Liver (tissue), 9 donors: ENCODE measurements around the gene DAPP1. TPM values are rescaled to one million over a fixed set of nuclear protein-coding genes. Genes with fewer than 3 reads are reported as not detected.

Experiments
- DNase-seq: peaks from one replicate; pipeline ENCODE4 v3.0.0-alpha.2; 2017; ENCODE audit warnings: low spot score
- H3K27ac ChIP-seq, 2 donors: one replicate each; pipeline ENCODE4 v1.7.0; 2013; ENCODE audit warnings: inconsistent platforms in 2 of 2, low read length in 2 of 2, control low read depth in 1 of 2, low read depth in 1 of 2, mild to moderate bottlenecking in 1 of 2
- H3K27me3 ChIP-seq, 4 donors: one replicate each; pipeline versions ENCODE4 v1.6.1 to v1.7.0; 2013; ENCODE audit warnings: low read length in 3 of 4, inconsistent platforms in 1 of 4, mild to moderate bottlenecking in 1 of 4, moderate library complexity in 1 of 4; ENCODE audit not compliant: control insufficient read depth in 4 of 4, insufficient read depth in 4 of 4
- H3K36me3 ChIP-seq, 4 donors: one replicate each; pipeline versions ENCODE4 v1.6.1 to v1.7.0; 2013; ENCODE audit warnings: low read length in 3 of 4, mild to moderate bottlenecking in 3 of 4, low read depth in 1 of 4, moderate library complexity in 1 of 4; ENCODE audit not compliant: control insufficient read depth in 4 of 4, insufficient read depth in 3 of 4
- H3K4me1 ChIP-seq, 4 donors: one replicate each; pipeline versions ENCODE4 v1.6.1 to v1.7.0; 2013; ENCODE audit warnings: low read length in 3 of 4, mild to moderate bottlenecking in 3 of 4, moderate library complexity in 1 of 4; ENCODE audit not compliant: control insufficient read depth in 4 of 4, insufficient read depth in 4 of 4
- H3K4me3 ChIP-seq, 3 donors: one replicate each; pipeline versions ENCODE4 v1.6.1 to v1.7.0; 2013; ENCODE audit warnings: low read length in 3 of 3, control low read depth in 1 of 3, low read depth in 1 of 3, mild to moderate bottlenecking in 1 of 3
- H3K9ac ChIP-seq, 2 donors: one replicate each; pipeline ENCODE4 v1.7.0; 2013; ENCODE audit warnings: low read length in 2 of 2, mild to moderate bottlenecking in 2 of 2, moderate library complexity in 2 of 2, control low read depth in 1 of 2, low read depth in 1 of 2
- H3K9me3 ChIP-seq, 4 donors: one replicate each; pipeline versions ENCODE4 v1.6.1 to v1.7.0; 2013; ENCODE audit warnings: low read length in 3 of 4; ENCODE audit not compliant: control insufficient read depth in 4 of 4
- EGR1 ChIP-seq, 2 donors: IDR thresholded peaks; 2 replicates each; pipeline ENCODE4 v1.6.1; 2016 to 2018; ENCODE audit warnings: antibody characterized with exemption in 2 of 2, low read depth in 2 of 2
- FOXA1 ChIP-seq: IDR thresholded peaks from 2 replicates; pipeline ENCODE4 v1.6.1; 2016; ENCODE audit warnings: antibody characterized with exemption
- GABPA ChIP-seq, 2 donors: IDR thresholded peaks in 1 of 2; conservative IDR thresholded peaks in 1 of 2; 2 replicates each; pipeline ENCODE4 v1.6.1; 2016; ENCODE audit warnings: antibody characterized with exemption in 2 of 2, mild to moderate bottlenecking in 1 of 2, moderate library complexity in 1 of 2
- HNF4G ChIP-seq: IDR thresholded peaks from 2 replicates; pipeline ENCODE4 v1.6.1; 2016; ENCODE audit warnings: antibody characterized with exemption
- JUND ChIP-seq, 2 donors: IDR thresholded peaks; 2 replicates each; pipeline ENCODE4 v1.6.1; 2016; ENCODE audit warnings: antibody characterized with exemption in 2 of 2
- RAD21 ChIP-seq, 2 donors: IDR thresholded peaks; 2 replicates each; pipeline ENCODE4 v1.6.1; 2016; ENCODE audit warnings: antibody characterized with exemption in 2 of 2, mild to moderate bottlenecking in 2 of 2
- RXRA ChIP-seq, 2 donors: IDR thresholded peaks; 2 replicates each; pipeline ENCODE4 v1.6.1; 2017 to 2018; ENCODE audit warnings: antibody characterized with exemption in 2 of 2, mild to moderate bottlenecking in 1 of 2
- SP1 ChIP-seq: IDR thresholded peaks from 2 replicates; pipeline ENCODE4 v1.6.1; 2018; ENCODE audit warnings: antibody characterized with exemption, mild to moderate bottlenecking
- TAF1 ChIP-seq: conservative IDR thresholded peaks from 2 replicates; pipeline ENCODE4 v1.6.1; 2016; ENCODE audit warnings: antibody characterized with exemption, mild to moderate bottlenecking
- YY1 ChIP-seq: IDR thresholded peaks from 2 replicates; pipeline ENCODE4 v1.6.1; 2016; ENCODE audit warnings: antibody characterized with exemption, mild to moderate bottlenecking
- WGBS: extraction: QIAGEN DNeasy Blood & Tissue Kit; methylation state at CpG from one replicate; pipeline ENCODE4 v1.1.7; 2013; 5-methylcytosine and 5-hydroxymethylcytosine counted together
- polyA plus RNA-seq, 2 donors: library from polyadenylated mRNA; stranded (reverse) in 1 of 2; unstranded in 1 of 2; fragments of 200-250 nt in 1 of 2; fragments of >200 nt in 1 of 2; fragmentation: Nextera tagmentation in 1 of 2; extraction: Ambion mirVana in 1 of 2; gene quantifications; one replicate each; pipeline versions ENCODE4 v1.2.1 to v1.2.3, GENCODE V29; 2013 to 2015
- total RNA-seq, 2 donors: library from RNA; depleted of rRNA; stranded (reverse); fragments of >200 nt; gene quantifications; one replicate each; pipeline ENCODE4 v1.2.3, GENCODE V29; 2014
- TF ChIP-seq, protein P1 (sequence below): IDR thresholded peaks from 2 replicates; pipeline ENCODE4 v1.6.1; 2016; ENCODE audit warnings: antibody characterized with exemption
- TF ChIP-seq, protein P2 (sequence below): IDR thresholded peaks from 2 replicates; pipeline ENCODE4 v1.6.1; 2016; ENCODE audit warnings: antibody characterized with exemption
- TF ChIP-seq, protein P3 (sequence below): IDR thresholded peaks from 2 replicates; pipeline ENCODE4 v1.6.1; 2016; ENCODE audit warnings: antibody characterized with exemption
- TF ChIP-seq, protein P4 (sequence below): fragments of 150-350 bp; IDR thresholded peaks from 2 replicates; pipeline ENCODE4 v1.5.1; 2017; ENCODE audit warnings: improper control_type of control experiment, low read depth, low read length; ENCODE audit not compliant: missing input control
- TF ChIP-seq, protein P5 (sequence below): IDR thresholded peaks from 2 replicates; pipeline ENCODE4 v1.6.1; 2016; ENCODE audit warnings: antibody characterized with exemption, mild to moderate bottlenecking
- donor health status: healthy.
- donor health status: healthy.
- donor health status: healthy.
- donor health status: healthy.
- donor health status: healthy.

Gene DAPP1
- total and polyA plus RNA-seq, 4 donors, result 0.53 to 4.8 (median 0.91) TPM

DNA sequence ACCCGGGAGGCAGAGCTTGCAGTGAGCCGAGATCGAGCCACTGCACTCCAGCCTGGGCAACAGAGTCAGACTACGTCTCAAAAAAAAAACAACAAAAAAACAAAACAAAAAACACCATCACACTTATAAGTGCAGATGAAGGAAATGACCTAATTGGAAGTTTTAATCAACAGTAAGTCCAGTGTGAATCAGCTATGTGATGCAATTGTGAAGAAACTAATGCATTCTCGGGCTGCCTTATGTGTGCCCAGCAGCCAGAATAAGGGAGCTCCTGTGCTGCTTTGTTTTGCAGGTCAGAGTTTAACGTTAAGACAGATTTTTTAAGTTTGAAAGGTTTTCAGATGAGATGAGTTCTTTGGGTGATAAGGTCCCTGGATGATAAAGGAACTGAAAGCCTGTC is 10.8 kb downstream of the DAPP1 start:
- Histone ChIP-seq H3K27me3 (no peaks in the 10 kb centered on the region), H3K9me3 (no peaks in the 10 kb centered on the region), H3K27ac (no peak overlapping the region), H3K4me3 (no peak overlapping the region), H3K36me3 (no peaks in the 10 kb centered on the region), H3K4me1 (peaks cover 0 to 2% (median under 1%) of the 10 kb centered on the region in 4 donors), H3K9ac (no peak overlapping the region)
- DNase-seq, result no peak
- no peak for TF ChIP-seq HNF4G
- TF ChIP-seq, protein P1, sequence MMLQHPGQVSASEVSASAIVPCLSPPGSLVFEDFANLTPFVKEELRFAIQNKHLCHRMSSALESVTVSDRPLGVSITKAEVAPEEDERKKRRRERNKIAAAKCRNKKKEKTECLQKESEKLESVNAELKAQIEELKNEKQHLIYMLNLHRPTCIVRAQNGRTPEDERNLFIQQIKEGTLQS, result no peak
- no peak for TF ChIP-seq RAD21 (IDR thresholded peaks at IDR 0.05)
- TF ChIP-seq JUND (IDR thresholded peaks at IDR 0.05), result no peak
- TF ChIP-seq, protein P2, sequence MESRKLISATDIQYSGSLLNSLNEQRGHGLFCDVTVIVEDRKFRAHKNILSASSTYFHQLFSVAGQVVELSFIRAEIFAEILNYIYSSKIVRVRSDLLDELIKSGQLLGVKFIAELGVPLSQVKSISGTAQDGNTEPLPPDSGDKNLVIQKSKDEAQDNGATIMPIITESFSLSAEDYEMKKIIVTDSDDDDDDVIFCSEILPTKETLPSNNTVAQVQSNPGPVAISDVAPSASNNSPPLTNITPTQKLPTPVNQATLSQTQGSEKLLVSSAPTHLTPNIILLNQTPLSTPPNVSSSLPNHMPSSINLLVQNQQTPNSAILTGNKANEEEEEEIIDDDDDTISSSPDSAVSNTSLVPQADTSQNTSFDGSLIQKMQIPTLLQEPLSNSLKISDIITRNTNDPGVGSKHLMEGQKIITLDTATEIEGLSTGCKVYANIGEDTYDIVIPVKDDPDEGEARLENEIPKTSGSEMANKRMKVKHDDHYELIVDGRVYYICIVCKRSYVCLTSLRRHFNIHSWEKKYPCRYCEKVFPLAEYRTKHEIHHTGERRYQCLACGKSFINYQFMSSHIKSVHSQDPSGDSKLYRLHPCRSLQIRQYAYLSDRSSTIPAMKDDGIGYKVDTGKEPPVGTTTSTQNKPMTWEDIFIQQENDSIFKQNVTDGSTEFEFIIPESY, result no peak
- no peak for TF ChIP-seq YY1
- no peak for TF ChIP-seq RXRA (IDR thresholded peaks at IDR 0.05)
- TF ChIP-seq, protein P3, sequence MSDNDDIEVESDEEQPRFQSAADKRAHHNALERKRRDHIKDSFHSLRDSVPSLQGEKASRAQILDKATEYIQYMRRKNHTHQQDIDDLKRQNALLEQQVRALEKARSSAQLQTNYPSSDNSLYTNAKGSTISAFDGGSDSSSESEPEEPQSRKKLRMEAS, result no peak
- no peak for TF ChIP-seq EGR1 (IDR thresholded peaks at IDR 0.05; ENCODE audit: low read depth in 2 of 2)
- TF ChIP-seq, protein P4, sequence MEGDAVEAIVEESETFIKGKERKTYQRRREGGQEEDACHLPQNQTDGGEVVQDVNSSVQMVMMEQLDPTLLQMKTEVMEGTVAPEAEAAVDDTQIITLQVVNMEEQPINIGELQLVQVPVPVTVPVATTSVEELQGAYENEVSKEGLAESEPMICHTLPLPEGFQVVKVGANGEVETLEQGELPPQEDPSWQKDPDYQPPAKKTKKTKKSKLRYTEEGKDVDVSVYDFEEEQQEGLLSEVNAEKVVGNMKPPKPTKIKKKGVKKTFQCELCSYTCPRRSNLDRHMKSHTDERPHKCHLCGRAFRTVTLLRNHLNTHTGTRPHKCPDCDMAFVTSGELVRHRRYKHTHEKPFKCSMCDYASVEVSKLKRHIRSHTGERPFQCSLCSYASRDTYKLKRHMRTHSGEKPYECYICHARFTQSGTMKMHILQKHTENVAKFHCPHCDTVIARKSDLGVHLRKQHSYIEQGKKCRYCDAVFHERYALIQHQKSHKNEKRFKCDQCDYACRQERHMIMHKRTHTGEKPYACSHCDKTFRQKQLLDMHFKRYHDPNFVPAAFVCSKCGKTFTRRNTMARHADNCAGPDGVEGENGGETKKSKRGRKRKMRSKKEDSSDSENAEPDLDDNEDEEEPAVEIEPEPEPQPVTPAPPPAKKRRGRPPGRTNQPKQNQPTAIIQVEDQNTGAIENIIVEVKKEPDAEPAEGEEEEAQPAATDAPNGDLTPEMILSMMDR, result no peak
- no peak for TF ChIP-seq TAF1
- no peak for TF ChIP-seq SP1
- TF ChIP-seq FOXA1, result no peak
- TF ChIP-seq, protein P5, sequence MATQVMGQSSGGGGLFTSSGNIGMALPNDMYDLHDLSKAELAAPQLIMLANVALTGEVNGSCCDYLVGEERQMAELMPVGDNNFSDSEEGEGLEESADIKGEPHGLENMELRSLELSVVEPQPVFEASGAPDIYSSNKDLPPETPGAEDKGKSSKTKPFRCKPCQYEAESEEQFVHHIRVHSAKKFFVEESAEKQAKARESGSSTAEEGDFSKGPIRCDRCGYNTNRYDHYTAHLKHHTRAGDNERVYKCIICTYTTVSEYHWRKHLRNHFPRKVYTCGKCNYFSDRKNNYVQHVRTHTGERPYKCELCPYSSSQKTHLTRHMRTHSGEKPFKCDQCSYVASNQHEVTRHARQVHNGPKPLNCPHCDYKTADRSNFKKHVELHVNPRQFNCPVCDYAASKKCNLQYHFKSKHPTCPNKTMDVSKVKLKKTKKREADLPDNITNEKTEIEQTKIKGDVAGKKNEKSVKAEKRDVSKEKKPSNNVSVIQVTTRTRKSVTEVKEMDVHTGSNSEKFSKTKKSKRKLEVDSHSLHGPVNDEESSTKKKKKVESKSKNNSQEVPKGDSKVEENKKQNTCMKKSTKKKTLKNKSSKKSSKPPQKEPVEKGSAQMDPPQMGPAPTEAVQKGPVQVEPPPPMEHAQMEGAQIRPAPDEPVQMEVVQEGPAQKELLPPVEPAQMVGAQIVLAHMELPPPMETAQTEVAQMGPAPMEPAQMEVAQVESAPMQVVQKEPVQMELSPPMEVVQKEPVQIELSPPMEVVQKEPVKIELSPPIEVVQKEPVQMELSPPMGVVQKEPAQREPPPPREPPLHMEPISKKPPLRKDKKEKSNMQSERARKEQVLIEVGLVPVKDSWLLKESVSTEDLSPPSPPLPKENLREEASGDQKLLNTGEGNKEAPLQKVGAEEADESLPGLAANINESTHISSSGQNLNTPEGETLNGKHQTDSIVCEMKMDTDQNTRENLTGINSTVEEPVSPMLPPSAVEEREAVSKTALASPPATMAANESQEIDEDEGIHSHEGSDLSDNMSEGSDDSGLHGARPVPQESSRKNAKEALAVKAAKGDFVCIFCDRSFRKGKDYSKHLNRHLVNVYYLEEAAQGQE, result no peak
- 86% methylated on average over 6 of the region's 6 CpGs for WGBS

DNA sequence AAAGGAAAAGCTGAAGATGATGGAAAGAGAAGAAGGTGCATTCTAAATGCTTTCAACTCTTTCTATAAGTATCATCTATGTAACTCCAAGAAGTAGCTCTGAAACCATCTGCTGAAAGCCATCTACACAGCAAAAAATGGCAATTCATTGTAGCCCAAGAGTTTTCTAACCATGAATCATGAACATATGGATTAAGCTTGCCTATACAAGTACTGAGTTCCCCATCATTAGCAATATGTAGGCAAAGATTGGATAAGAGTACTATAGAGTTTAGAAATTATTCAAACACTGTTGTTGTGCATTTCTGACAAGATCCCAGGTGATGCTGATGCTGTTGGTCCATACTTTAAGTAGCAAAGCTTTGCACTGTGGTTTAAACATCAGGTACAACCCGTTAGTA is 11.2 kb downstream of the DAPP1 start:
- Histone ChIP-seq H3K27ac (no peak overlapping the region), H3K27me3 (no peaks in the 10 kb centered on the region), H3K36me3 (no peaks in the 10 kb centered on the region), H3K9ac (no peak overlapping the region), H3K4me1 (peaks cover 0 to 2% (median 1%) of the 10 kb centered on the region in 4 donors), H3K9me3 (no peaks in the 10 kb centered on the region), H3K4me3 (no peak overlapping the region)
- TF ChIP-seq GABPA (IDR thresholded peaks at IDR 0.05 in 1 of 2, conservative IDR thresholded peaks at IDR 0.05 in 1 of 2), result no peak
- WGBS, result 68% methylated on average over 1 of the region's 1 CpG
- DNase-seq, result no peak
